UCSD-AML1 (cell line): ENCODE data around the gene VIT.
A peak's percentile ranks its signal among the peaks of the same experiment; 100 is the strongest.
"Not testable (repeated sequence)": the region's sequence is repeated elsewhere in the genome, so short reads cannot be mapped to it uniquely, and the experiment has no call there.

Source experiments
- DNase-seq: peaks from one replicate; lab custom pipeline; 2025; ENCODE audit not compliant: unreplicated experiment; lab: John Stamatoyannopoulos, UW

The VIT gene

DNA sequence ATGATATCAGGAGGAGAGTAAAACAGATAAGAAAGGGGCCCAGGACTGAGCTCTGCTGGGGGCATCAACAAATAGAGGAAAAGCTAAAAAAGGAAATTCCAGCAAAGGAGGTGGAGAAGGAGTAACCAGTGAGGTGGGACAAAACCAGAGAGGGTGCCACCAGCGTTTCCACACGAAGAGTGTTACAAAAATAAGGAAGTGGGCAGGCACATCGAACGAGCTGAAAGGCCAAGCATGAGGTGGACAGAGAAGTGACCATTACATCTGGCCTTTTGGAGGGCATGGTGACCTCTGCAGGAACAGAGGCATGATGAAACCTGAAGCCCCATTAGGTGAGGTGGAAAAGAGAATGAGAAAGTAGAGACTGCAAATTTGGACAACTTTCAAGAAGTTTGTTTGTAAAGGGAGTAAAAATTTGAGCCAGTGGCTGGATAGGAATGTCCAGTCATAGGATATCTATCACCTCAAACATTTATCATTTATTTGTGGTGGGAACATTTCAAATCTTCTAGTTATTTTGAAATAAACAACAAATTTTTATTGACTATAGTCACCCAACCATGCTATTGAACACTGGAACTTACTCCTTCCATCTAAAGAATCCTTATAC lies 18.4 kb upstream of the VIT start:
- DNase-seq: peak; percentile 24

DNA sequence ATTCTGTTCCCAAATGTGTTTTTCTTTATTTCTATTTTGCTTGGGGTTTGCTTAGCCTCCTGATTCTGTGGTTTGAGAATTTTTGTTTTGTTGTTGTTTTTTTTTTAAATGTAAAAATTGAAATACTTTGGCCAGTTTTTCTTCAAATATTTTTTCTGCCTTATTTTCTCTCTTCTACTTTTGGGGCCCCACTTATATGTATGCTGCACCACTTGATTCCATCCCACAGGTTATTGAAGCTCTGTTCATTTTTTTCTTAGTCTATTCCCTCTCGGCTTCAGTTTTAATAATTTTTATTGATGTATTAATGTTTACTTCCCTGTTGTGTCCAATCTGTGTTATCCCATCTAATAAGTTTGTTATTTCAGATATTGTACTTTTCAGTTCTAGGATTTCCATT lies 17.7 kb upstream of the VIT start:
- DNase-seq: no peak

DNA sequence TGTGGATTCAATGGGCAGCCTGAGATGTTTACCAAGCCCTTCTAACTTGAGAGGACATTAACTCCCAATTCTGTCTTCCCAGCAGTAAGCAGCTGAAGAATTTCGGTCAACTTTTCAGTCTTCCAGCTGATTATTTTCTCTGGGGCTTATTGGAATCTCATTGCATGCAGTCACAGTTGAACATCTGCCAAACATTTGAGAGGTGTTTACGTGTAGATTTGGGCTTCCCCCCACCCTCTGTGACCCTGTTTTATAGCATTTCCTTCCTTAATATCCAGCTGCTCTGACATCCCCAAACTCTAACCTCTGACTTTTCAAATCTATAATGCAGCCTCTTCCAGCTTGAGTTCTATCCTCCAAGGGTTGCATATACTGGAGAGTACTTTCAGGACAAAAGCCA lies 16.5 kb upstream of the VIT start:
- DNase-seq: no peak

DNA sequence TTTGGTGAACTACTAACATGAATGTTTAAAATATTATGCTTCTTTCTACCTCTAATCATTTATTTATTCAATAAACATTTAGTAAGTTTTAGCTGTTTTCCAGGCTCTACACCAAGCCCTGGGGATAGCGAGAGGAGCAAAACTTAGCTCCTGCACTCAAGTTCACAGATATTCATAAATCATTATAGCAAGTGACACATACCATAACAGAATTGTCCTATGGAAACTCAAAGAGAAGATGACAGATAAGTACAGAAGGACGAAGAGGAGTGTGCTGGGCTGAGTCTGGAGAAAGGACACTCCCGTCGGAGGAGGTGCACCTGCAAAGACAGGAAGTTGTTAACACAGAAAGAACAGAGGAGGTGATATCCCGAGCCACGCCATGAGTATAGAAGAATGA lies 13.9 kb upstream of the VIT start:
- no peak for DNase-seq

DNA sequence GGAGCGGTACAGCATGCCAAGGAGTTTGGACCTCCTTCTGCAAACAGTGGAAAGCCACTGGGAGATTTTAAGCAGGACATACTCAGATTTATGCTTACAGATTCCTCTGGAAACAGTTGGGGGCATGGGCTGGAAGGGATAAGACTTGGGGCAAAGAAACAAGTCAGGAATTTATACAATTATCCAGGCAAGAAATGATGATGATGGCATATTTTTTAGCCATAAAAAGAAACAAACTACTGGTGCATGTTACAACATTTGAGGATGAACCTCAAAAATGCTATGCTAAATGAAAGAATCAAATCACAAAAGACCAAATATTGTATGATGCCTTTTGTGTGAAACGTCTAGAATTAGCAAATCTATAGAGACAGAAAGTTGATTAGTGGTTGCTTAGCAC lies 13.5 kb upstream of the VIT start:
- no peak for DNase-seq

DNA sequence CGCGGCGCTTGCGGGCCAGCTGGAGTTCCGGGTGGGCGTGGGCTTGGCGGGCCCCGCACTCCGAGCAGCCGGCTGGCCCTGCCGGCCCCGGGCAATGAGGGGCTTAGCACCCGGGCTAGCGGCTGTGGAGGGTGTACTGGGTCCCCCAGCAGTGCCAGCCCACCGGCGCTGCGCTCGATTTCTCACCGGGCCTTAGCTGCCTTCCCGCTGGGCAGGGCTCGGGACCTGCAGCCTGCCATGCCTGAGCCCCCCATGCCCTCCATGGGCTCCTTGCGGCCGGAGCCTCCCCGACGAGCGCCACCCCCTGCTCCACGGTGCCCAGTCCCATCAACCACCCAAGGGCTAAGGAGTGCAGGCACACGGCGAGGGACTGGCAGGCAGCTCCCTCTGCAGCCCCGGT lies 8.2 kb upstream of the VIT start:
- DNase-seq: not testable (repeated sequence)

DNA sequence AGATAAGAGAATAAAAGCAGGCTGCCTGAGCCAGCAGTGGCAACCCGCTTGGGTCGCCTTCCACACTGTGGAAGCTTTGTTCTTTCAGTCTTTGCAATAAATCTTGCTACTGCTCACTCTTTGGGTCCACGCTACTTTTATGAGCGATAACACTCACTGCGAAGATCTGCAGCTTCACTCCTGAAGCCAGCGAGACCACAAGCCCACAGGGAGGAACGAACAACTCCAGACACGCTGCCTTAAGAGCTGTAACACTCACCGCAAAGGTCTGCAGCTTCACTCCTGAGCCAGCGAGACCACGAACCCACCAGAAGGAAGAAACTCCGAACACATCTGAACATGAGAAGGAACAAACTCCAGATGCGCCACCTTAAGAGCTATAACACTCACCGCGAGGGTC lies 7.5 kb upstream of the VIT start:
- DNase-seq: not testable (repeated sequence)

DNA sequence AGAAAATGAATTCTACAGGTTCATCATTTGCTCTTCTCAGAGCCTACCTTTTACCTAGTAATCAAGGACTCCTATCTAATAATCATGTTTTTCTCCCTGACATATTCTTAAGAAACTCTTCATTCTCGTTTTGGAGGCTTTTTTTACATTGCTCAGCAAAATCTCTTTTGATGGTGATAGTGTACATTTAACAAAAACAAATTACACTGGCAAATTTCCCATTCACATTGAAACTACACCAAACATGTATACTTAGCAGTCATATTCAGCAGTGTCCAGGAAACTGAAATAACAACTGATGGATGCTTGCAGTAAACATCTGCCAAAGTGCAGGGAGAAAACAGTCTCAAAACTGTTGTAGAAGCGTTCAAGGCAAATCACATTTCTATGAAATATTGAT lies 4.4 kb upstream of the VIT start:
- DNase-seq: no peak

DNA sequence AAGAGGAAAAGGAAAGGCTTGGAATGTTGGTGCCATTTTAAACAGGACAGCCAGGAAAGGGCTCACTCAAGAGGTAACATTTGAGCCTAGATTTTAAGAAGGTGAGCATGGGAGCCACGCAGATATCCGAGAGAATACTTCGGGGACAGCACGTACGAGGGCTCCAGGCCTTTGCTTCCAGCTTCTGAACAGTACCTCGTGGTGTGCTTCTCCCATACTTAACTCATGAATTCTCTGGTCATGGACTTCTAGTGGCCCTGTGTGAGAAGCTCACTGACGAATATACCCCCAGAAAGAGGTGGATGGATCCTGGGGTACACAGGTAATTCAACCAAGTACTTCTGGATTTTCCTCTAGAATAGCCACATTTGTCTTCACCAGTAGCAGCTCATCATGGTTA lies 2.7 kb upstream of the VIT start:
- DNase-seq: no peak

DNA sequence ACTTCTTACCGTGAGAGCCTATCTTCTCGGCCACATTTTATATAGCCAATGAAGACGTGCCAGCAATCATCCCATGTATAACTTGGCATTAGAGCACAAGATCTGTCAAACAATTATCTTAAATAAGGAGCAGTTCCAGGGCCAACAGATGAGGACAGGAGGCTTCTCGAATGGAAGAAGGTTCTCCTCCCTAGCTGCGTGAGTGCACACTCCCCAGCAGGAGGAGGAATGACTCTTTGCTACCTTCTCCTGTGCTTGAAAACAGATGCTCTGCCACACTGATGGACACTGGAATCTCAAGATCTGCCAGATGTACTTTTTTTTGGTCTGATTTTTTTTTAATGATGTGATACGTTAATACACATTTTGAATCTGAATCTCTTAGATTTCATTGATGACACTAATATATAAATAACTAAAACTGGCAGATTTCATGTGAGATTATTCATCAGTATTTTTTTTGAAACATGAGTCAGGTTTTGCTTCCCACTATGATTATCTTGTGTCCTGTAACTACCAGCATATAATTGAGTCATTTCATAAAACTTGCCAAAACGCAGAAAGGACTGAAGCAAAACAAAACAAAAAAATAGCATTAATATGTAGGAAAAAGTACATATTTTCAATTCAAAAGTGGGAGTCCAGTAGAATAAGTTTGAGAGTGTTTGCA lies 626 bp upstream of the VIT start:
- no peak for DNase-seq

DNA sequence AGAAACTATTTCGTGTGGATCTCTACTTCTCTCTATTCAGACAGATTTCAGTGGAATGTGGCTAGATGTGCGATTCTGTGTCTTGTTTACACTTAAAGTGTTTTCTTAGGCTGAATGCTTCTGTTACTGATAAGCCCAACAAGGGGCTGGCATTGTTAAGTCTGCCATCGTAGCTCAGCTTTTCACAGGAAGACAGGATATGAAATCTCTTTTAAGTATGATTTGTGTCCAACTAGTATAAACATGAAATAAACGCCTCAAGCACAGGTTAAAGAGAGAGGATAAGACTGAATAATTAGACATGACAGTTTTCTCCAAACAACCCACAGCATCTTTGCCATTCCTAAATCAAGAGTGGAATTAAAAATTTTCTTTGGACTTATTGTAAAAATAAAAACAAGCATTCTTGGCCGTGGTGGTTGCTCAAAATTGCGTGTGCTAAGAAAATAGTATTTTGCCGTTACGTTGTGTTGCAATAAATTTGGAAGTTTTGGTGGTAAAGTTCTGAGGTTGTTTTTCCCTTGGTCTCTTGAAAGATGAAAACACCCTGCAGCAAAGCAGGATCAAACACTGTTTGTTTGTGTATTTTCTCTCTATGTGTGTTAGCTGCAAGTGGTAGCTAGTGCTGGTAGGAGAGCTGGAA lies 1.0 kb downstream of the VIT start:
- DNase-seq: no peak

DNA sequence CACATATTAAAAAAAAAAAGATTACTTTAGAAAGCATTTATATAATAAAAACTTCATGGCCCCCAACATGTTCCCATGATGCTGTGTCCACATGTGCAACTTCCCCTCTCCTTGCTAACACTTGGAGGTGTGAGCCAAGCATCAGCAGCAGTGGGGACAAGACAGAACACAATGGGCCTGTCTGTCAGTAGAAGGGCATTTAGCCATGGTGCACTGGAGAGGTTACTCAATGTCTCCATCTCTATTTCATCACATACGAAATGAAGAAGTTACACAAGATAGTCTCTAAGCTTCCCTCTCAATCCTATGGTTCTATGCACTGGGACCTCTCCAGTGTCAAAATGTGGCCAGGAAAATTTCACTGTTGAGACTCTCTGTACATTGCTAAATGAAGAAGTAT lies 2.5 kb downstream of the VIT start:
- no peak for DNase-seq

DNA sequence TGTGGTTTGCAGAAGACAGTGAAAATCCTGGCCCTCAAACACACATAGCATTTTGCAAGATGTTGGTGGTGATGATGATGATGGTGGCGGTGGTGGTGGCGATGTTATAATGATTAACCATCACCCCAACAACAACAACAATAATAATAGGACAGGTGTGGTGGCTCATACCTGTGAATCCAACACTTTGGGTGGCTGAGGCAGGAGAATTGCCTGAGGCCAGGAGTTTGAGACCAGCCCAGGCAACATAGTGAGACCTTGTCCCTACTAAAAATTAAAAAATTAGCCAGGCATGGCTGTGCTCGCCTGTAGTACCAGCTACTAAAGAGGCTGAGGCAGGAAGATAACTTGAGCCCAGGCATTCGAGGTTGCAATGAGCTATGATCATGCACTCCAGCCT lies 3.8 kb downstream of the VIT start:
- no peak for DNase-seq

DNA sequence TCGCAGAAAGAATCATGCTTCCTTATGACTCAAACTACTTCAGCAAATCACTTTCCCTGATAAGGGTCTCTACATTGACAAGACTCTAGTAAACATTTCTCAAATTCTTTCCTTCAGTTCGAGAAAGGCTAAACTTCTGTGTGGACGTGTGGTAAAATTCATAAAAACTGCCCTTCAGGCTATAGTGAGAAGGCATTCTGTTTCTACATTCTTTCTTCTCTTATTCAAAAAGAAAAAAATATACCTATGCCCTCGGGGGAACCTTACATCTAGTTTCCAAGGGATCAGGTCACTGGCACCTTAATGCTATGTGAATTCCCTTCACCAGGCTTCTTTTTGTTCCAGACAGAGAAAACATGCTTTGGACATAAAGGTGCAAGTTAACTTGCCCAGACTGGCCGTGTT lies 4.9 kb downstream of the VIT start:
- no peak for DNase-seq

DNA sequence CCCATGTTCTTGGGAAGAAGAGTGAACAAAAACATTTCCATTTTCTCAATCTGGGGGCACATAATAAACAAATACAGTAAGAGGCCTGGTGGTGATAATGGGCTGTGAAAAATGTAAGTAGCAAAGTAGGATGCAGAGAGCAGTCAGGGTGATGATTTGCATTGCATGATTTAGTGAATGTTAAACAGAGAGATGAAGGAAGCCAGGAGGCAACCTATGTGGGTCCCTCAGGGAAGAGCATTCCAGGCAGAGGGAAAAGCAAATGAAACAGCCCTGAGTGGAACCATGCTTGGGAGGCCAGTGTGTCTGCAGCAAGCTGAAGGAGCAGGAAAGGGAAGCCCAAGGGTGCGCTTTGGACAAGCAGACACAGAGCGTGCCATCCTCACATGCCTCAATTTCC lies 5.4 kb downstream of the VIT start:
- no peak for DNase-seq

DNA sequence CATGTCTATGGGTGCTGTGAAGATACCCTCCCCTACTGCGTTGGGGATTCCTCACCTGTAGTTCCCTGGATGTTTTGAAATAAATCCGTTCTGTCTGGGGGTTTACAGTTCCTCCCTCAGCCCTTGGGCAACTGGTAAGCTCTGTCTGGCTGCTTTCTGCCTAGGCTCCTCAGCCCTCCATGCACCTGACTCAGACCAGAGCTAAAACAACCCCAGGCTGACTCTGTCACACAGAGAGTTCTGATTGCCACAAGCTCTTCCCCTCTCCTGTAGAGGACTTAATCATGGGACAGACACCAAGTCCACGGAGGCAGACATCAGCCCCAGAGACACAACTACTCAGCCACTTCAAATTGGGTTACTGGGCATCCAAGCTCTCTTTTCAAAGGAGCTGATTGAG lies 6.3 kb downstream of the VIT start:
- DNase-seq: no peak

DNA sequence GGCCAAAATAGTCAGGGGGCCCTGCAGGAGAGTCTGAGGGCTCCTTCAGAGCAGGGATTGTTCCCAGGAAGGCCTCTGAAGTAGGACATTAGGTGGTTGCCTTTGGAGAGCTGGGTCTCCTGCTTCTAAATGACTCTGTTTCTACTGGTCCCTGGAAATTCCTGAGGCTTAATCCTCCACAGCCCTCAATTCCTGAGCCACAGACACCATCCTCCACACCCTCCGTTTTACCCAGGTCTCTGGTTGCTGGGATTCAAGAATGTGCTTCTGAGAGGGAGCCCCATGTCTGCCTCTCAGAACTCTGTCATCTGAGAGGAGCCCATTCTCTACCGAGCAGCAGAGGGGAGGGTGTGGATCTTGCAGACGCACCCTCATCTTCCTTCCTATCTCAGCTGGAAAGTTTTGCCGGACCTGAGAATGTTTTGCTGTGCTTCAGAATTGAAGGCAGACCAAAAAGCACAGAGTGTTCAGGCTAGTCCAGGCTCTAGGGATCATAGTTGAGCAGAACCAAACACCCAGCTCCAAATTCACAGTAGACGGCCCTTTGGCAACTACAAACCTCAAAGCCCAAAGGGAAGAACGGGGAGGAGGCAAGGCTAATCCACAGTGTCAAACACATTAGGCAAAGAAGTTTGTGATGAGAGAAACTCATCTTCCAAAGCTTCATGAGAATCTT lies 8.1 kb downstream of the VIT start:
- DNase-seq: no peak

DNA sequence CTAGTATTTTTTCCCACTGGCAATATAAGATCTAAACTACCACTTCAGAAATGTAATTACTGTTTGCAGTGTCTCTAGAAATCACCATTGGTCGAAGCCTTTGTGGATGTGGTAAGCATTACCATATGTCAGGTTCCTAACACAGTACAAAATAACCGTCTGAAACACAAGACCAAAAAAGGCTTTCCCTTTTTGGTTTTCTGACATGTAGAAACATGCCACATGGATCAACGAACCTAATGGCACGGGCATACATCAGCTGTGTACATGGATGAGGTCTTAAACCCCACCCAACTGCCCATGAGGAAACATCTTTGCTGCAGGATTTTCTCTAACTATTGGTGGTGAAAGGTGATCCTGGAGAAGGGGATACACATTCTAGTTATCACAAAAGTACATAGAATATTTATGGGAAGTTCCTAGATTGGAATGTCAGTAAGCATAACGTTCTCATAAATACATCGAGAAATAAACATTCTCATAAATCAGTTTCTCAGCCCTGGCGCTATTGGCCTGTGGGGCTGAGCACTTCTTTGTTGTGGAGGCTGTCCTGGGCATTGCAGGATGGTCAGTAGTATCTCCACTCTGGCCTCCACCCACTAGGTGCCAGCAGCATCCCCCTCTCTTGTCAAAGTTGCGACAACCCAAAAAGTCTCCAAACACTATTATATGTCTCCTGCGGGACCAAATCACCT lies 9.0 kb downstream of the VIT start:
- DNase-seq: no peak

DNA sequence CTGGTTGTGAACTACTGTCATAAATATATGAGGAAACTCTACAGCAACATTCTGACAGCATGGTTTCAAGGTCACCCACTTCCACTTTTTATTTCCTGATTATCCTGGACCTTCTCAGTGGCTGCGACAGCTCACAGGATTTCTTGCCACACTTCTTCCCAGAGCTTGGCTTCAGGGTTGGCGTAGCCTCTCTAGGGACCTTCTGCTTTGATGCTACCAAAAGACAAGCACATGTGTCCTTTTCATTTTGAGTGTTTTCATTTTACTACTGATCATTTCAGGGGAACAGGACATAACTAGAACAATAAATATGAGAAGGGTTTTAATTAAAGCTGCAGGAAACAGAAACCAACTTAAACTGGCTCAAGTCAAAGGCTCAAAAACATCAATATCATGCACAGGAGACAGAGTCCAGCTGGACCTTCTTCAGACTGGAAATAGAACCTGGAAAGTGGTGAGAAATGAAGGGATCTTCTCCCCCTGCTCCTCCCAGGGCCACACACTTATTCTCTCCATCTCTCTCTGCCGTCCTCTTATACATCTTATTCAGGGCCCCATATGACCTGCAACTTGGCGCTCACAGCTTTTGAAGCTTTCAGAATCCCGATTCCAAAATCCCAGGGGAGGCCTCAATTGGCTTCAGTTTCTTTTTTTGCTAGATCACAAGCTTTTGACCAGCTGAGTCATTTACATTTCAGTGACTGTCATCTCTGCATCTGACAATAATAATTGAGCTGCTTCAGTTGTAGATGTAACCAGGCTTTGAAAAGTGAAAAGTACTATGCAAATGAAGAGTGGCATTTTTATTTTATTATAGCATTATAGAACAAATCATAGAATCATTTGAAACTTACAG lies 9.7 kb downstream of the VIT start:
- DNase-seq: no peak

DNA sequence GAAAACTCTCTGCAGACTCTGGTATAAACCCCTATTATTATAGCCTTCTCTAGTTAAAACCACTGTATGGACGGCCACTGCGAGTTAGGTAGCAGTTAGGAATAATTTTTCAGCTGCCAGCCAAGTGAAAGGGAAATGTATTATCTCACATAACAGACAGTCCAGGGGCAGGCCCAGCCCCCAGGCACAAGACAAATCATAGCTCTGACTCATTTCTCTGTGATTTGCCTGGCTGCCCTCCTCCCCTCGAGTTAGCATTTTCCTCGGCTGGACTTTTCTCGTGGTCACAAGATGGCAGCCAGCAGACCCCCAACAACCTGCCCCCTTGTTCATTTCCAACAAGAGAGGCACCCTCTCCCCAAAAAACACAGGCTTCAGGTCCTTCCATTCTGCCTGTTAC lies 10.5 kb downstream of the VIT start:
- no peak for DNase-seq
